HG03039 (cell line): ENCODE measurements around the gene ADAM23.

Experiments used
- ATAC-seq: cut with Tn5 transposase; IDR thresholded peaks from one replicate; pipeline ENCODE4 v1.9.1; 2021; ENCODE audit warnings: mild to moderate bottlenecking, moderate library complexity; ENCODE audit not compliant: unreplicated experiment

ADAM23 gene

DNA sequence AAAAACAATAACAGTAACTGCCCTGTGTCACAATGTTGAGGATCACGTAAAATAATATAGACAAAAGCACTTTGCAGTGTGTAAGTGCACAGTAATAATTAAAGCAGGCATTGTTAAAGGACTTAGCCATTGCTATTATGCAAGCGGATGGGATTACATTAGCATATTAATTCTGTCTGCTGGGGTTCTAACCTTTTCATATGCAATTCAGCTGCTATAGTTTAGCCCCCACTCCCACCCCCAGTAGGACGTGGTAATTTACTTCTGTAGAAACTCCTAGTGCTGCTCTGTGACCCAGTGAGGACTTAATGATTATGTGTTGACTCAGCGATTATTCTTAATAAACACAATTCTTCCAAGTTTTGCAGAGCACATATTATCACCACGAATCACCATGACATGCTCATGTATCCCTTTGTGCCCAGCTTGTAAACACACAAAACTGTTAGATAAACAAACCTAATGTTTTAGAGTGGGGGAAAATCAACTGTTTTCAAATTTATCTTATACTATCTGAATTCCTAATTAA, 5.1 kb upstream of the ADAM23 start:
- no peak for ATAC-seq

DNA sequence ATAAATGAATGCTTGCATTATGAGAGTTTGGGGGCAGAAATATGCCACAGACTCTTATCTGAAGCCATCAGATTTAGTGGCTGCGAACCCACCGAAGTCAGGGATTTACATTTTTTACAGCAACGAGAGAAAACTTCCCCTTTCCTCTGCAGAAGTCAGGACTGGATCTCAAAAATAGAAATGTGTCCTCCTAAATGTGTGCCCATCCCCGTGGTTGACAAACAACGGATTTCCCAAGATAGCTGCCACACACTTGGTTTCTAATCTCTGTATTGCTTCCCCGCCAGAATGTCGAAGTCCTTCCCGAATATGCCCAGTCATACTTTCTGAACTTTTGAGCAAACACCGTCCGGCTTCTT, 879 bp upstream of the ADAM23 start:
- no peak for ATAC-seq

DNA sequence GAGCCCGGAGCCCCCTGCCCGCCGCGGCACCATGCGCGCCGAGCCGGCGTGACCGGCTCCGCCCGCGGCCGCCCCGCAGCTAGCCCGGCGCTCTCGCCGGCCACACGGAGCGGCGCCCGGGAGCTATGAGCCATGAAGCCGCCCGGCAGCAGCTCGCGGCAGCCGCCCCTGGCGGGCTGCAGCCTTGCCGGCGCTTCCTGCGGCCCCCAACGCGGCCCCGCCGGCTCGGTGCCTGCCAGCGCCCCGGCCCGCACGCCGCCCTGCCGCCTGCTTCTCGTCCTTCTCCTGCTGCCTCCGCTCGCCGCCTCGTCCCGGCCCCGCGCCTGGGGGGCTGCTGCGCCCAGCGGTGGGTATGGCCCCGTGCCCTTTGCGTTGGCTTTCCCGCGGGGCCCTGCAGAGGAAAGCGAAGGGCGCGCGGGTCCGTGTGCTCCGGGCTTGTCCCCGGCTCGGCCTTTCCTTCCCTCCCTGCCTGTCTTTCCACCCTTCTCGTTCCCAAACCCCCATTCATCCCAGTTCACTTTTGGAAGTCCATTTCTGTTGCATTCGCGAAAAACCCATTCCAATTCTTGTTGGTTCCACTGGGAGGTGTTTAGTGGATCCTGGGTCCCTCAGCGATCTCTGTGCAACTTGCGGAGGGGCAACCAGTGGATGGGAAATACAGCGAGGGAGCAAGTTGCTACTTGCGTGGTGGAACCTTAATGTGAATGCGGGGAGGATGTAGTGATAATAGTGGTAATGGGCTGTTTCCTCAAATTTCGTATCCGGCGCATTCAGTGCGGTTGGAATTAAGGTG, 599 bp downstream of the ADAM23 start:
- ATAC-seq, result peak; percentile 54

DNA sequence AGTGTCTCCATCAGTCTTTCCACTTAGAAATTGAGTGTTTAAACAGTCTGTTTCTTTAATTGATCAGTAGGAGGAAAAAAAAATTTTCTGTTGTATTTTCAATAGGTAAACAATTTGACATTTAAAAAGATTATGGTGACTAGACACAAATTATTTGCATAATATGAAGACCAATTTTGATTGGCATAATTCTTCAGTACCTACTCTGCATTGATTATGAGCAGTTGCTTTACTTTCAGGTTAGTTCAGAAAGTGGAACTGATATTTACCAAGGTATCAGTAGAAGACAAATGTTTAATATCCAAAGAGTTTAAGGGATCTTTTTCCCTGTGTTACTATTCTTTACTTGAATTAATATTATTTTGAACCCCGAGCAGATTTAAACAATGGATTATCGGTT, 2.6 kb downstream of the ADAM23 start:
- ATAC-seq, result no peak

DNA sequence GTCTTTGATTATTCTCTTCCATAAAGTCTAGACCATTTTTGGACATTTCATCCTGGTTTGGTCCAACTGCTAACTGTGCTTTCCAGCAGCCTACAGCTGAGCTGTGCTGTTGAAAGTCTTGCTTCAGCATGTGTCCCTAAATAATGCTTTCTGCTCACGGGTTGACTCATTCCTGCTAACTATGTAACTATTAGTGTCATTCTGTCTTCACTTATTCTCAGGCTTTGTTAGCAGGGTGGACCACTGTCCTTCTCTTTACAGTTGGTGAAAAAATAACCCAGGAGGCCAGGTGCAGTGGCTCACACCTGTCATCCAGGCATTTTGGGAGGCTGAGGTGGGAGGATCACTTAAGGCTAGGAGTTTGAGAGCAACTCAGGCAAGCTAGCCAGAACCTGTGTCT, 8.9 kb downstream of the ADAM23 start:
- ATAC-seq, result peak; percentile 57

DNA sequence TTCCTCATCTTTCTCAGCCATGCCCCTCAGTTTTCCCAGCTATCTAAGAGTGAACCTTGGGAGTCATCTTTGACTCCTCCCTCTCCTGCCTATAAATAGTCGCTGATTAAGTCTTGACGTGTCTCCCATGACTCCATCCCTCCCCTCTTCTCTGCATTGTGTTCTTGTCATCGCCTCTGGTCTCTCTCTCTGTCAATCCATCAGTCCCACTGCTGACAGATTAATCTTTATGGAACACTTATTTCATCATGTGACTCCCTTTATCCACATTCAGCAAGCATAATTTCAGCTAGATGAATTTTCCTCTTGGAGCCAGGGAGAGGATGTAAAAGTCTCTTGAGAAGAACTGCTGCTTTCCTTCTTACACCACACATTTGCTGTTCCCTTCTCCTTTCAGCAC, 9.4 kb downstream of the ADAM23 start:
- ATAC-seq, result no peak

DNA sequence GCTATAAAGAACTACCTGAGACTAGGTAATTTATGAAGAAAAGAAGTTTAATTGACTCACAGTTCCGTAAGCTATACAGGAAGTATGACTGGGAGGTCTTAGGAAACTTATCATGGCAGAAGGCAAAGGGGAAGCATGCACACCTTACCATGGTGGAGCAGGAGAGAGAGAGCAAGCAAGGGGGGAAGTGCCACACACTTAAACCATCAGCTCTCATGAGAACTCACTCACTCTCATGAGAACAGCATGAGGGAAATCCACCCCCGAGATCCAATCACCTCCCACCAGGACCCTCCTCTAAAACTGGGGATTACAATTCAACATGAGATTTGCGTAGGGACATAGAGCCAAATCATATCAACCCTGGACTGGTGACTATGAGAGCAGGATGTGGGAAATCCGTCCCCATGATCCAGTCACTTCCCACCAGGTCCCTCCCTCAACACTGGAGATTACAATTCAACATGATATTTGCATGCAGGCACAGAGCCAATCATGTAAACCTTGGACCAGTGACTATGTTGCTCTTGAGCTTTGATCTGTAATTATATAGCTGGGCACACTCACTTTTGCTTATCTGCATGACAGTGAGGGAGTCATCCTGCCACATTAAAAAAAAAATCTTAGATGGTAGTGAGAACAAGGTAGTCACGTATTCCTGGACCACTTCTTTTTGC, 12.9 kb downstream of the ADAM23 start:
- ATAC-seq, result no peak

DNA sequence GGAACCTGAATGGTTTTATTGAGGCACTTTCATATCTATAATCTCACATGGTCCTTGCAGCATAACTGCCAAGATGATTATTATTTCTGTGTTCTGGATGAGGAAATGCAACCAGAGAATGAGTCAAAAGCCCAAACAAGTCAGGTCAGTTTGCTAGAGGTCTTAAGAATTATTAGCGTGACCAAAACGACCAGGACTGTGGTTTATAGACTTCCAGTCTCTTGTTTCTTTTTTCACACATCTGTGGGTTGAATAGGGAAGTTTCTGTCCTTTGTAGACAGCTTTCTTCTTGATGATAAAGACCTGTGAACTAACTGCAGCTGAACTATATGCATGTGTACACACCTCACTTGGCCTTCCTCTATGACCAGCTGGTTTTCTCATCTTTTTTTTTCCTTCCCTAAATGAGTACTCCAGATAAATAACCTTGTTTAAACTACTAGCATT, 13.9 kb downstream of the ADAM23 start:
- peak; percentile 92 for ATAC-seq

DNA sequence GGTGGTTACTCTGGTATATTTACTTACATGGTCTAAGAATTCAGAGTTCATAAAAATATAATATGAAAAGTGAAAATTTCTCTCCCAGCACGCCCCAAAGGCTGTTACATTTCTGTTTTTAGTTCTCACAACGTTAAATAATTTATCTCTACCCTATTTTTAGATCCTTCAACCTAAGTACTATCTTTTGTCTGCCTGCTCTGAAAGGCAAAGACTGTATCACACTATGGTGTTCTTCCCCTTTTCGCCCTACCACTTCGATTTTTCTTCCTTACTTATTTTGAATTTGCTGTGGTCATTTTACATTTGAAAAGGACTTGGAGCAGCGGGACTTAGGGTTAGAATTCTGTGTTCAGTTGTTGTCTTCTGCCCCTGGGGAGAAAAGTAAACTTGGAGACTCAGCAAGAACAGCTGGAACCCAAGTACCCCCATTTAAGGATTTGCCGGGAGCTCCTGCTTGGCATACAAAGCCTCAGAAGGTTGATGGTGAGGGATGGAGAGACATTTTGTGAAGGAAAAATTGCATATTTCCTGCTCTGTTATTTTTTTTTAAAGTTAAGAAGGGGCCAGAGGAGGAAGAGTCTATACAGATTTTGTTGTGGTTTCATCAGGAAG, 19.0 kb downstream of the ADAM23 start:
- no peak for ATAC-seq

DNA sequence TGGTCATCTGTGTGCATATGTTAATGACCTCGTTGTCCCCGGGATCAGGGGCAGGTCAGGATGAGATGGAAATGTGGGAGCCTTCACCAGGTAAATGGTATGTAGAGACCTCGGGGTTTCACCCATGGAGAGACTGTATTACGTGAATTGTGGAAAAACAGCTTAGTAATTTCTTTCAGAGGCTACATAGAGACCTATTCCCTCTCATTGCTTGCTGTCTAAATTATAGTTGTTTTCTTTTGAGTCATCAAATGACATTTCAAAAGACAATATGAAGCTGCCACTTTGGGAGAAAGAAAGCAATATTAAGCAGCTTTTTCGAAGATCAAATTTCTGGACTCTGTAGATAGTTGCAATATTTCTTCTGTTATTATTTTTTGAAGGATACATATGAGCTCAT, 20.4 kb downstream of the ADAM23 start:
- ATAC-seq, result no peak

DNA sequence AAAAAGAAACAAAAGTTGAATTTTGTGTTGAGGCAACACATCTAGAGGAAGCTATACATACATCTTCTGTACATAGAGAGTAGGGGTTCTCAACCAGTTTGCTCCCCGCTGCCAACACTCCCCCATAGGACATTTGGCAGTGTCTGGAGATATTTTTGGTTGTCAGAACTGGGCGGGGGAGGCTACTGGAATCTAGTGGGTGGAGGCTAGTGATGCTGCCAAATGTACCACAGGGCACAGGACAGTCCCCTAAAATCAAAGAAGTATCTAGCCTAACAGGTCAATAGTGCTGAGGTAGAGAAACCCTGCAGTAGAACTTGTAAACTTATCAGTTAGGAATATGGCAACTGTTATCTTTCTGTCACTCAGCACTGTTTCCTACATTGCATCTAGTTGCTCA, 21.3 kb downstream of the ADAM23 start:
- no peak for ATAC-seq

DNA sequence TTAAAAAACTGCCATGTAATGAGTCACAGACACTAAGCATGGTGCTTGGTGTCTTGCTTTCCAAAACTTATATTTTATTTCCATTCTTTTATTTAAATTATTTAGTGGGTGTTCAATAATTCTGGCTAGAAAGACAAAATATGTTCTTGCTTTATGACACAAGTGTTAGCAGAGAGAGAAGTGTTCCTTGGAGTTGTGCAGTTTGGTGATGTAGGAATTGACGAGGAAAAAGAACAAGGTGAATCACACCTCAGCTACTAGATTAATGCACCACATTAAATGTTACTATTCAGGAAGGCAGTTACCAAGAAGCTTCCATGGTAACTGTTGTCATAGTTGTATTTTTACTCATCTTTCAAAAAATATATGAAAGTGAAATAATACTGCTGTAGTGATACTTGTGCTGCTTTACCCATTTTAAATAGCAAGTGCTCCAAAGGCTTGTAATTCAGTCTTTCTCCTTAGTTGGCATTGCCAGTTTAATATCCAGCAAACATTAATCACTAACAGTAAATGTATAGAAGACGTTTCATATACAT, 28.3 kb downstream of the ADAM23 start:
- ATAC-seq, result no peak

DNA sequence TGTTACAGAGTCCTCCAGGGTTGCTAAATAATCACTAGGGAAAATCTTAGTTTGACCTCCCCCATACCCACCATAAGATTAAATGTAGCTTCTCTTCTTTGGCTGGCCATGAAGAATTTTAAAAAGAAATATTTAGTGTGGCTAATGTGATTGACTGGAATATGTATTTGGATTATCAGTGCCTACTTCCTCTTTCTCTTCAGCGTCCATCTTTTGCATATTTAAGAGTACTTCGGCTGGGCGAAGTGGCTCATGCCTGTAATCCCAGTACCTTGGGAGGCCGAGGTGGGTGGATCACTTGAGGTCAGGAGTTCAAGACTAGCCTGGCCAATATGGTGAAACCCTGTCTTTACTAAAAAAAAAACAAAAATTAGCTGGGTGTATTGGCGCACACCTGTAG, 28.8 kb downstream of the ADAM23 start:
- no peak for ATAC-seq

DNA sequence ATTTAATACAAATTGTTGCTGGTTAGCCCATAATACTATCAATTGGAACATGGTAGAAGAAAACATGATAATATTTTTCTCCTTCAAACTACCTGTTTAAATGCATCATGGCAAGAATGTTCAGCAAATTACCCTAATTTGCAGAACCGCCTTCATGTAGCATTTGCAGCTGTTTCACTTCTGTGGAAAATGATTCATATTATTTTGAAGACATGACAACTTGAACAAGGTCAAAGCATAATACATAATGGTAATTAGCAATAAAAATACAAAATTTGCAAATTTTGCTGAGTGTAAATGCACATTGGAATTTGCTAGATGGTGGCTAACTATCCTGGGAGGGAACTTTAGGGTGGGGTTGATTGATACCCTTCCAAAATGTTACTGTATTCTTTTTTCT, 30.8 kb downstream of the ADAM23 start:
- ATAC-seq, result no peak

DNA sequence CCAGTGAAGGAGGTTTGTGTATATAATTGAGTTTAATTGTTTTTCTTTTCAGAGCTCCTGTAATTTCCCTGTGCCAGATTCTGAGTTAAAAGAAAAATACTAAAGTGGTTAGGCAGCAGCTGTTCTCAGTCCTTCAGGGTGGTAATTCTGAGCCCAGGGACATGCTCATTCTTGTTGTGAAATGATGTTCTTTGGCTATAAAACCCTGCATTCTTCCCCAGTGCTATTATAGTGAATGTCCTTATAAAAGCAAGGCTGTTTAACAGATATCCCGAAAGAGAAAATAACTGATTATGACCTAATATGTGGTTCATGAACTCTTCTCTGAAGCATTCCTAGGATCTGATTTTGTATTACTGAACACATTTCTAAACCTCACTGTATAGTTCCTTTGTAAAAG, 34.0 kb downstream of the ADAM23 start:
- no peak for ATAC-seq

DNA sequence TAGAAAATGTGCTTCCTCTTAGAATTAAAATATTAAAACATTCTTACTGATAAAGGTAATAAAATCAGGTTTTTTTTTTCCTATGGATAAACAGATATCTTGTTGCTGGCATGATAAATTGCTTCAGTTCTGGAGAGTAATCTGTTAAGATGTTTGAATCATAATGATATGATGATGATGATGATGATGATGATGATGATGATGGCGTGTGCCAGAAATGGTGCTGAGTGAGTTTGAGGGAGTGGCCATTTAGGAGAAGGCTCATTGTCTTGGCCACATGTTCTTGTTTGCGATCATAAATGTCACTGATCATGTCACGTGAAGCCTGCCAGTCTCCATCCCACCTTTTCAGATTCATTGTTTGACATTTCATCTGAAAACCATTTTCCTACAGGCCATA, 35.0 kb downstream of the ADAM23 start:
- no peak for ATAC-seq

DNA sequence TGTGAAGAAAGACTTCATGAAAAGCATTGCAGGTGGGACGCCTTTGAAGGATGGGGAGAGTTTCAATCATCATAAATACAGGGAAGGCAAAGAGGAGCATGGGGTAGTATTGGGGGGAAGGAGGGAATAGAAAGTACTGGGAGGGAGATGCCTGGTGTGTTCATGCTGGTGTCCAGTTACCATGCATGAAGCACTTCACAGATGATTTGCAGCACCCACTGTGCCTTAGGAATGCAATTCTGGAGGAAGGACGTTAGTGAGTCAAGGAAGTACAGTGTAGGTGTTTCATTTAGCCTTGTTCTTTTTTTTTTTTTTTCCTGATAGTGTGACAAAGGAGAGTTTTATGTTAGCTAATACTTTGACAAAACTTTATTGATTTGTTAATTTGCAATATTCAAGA, 36.8 kb downstream of the ADAM23 start:
- ATAC-seq, result no peak

DNA sequence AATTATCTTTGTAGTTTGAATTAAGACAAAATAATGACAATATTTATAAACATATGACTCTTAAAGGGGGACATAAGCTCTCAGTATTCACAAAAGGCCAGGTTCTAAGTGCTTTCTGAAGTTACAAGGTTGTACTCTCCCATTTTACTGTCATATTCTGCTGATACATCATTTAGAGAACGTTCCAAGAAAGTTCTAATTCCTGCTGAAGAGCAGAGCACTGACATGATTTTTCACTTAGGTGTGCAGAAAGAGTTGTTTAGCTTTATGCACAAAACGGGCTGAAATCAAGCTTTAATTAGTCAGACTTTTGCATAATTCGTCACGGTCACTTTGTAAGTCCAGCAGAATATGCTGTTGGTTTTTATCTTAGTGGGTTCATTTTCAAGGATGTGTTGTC, 37.3 kb downstream of the ADAM23 start:
- no peak for ATAC-seq

DNA sequence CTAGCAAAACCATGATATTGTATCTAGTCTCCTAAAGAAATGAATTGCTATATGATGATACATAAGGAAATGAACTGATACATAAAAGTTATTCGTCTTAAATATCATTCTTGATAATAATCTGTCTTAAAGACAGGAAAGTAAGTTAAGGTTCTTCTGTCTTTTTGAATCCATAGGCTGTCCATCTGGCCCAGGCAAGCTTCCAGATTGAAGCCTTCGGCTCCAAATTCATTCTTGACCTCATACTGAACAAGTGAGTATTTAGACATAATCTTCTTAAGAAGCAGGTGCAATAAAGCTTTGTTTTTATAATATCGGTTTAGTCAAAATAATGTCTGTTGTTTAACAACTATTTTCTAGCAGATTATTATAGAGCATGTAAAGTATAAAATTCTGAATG, 37.7 kb downstream of the ADAM23 start:
- no peak for ATAC-seq

DNA sequence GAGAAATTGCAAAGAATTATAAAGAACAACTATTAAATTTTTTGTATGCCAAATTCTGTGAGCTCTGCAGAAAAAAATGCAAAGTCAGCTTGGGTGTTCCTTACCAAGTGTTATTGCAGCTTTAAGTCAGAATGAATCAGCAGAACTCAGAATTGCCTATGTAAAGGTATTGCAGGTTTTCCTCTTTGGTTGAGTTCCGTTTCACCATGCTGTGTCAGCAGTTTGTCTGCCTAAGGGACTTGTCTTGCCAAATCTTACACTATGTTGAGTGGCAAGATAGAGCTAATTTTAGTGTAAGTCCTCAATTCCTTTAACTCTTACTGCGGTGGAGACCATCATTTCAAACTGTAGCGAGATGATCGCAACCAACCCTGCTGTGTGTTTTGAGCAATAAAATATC, 38.8 kb downstream of the ADAM23 start:
- ATAC-seq, result no peak

DNA sequence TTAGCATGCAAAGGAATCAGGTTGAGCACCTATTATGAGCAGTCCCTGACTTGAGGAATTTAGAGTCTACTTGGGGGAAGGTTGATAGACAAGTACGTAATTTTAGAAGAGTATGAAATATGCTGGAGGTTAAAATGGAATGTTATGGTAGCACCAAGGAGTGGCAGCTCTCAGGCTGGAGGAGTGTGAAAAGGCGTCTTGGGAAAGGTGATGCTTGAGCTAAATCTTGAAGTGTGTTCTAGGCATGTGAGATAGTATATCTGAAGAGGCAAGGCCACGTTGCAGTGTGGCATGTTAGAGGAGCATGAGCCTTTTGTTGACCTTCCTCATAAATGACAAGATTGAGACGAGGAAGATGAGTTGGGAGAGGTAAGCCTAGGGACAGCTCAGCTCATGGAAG, 39.3 kb downstream of the ADAM23 start:
- ATAC-seq, result no peak

DNA sequence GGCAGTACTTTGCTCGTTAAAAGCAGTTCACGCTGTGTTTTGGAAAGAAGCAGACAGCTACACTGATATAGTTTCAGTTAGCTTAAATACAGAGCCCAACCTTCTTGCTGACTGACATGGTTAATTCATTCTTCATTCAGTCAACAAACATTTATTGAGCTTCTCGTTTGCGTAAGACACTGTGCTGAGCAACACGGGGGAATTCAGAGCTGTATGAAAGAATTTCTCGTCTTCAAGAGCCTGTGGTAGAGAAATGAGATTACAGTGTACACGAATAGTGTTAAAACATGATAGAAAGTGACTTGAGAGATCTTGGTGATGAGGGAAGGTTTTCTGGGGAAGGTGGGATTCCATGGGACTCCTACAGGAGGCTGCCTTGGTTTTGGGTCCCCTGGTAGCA, 44.7 kb downstream of the ADAM23 start:
- no peak for ATAC-seq
